ENCODE data around the gene HINT3. TPM values are rescaled to one million over a fixed set of nuclear protein-coding genes. Genes with fewer than 3 reads are reported as not detected.
A peak's percentile ranks its signal among the peaks of the same experiment; 100 is the strongest.

Gene HINT3
- total and polyA plus RNA-seq, 2 of the 13 experiments (the other 11 are each of a cell fraction or from before 2014, with no cell fraction given) = 3.1 to 22.8 TPM

GRCh38 chr6:125927761-125928160 lies 28.8 kb upstream of the HINT3 start (continued):
- TF ChIP-seq ZNF556 (CRISPR knock-in tag; IDR thresholded peaks at IDR 0.05; ENCODE audit: borderline replicate concordance) = no peak
- TF ChIP-seq, protein P1, sequence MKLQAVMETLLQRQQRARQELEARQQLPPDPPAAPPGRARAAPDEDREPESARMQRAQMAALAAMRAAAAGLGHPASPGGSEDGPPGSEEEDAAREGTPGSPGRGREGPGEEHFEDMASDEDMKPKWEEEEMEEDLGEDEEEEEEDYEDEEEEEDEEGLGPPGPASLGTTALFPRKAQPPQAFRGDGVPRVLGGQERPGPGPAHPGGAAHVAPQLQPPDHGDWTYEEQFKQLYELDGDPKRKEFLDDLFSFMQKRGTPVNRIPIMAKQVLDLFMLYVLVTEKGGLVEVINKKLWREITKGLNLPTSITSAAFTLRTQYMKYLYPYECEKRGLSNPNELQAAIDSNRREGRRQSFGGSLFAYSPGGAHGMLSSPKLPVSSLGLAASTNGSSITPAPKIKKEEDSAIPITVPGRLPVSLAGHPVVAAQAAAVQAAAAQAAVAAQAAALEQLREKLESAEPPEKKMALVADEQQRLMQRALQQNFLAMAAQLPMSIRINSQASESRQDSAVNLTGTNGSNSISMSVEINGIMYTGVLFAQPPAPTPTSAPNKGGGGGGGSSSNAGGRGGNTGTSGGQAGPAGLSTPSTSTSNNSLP (IDR thresholded peaks at IDR 0.05; ENCODE audit: low read depth, low read length) = no peak

DNA sequence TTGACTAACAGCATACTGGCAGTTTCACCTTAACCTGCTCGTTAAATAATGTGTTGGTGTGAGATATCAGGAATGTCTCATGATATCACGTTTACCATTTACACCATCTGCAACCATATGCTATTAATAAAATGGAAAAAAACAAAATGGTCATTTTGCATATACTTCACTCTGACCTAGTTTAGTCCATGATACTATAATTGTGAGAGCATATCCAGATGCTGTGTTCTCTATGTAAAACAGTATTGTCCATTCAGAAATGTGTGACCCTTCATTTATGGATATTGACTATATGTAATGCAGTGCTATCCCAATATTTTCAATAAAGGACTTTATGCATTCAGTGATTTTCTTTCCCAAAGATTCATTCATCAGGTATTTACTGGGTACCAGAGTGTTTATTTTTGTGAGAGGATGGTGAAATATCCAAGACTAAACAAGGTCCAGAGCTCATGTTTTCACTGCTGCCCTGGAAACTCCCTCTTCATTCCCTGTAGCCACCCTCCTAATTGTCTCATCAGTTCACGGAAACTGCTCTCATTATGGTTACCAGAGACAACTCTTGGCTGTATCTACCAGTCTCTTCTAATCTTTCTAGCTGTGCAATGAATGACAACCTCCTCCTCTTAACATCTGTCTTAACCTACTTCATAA lies 25.7 kb upstream of the HINT3 start:
- CTCF ChIA-PET (ENCODE audit: low intra/inter-chr PET ratio, low total read pairs) = no interaction called here
- DNase-seq (ENCODE audit: low spot score) (no peak), FAIRE-seq (no peak), ATAC-seq (peak; percentile 81)
- Histone ChIP-seq H3K79me2 (ENCODE audit: insufficient read depth, low read length) (no peaks in the 10 kb centered on the region), H3K4me3 (replicated peaks in 1 of 3; ENCODE audit: insufficient read depth in 1 of 3, low read depth in 2 of 3, low read length in 3 of 3) (no peak overlapping the region), H3K9ac (ENCODE audit: insufficient read depth, low read depth, low read length) (no peak overlapping the region), H3K27me3 (ENCODE audit: control insufficient read depth in 1 of 2, insufficient read depth in 2 of 2, low read length in 2 of 2) (no peaks in the 10 kb centered on the region), H3K9me3 (ENCODE audit: low read length) (no peaks in the 10 kb centered on the region), H4K20me1 (ENCODE audit: insufficient read depth, low read length) (no peaks in the 10 kb centered on the region), H3K4me2 (ENCODE audit: low read depth, low read length) (no peak overlapping the region), H3K27ac (ENCODE audit: extremely low read length, insufficient read depth, low read length) (no peak overlapping the region), H2AFZ (ENCODE audit: low read length) (no peak overlapping the region), H3K36me3 (replicated peaks in 1 of 2; ENCODE audit: control insufficient read depth in 1 of 2, insufficient read depth in 2 of 2, low read length in 2 of 2) (peaks cover 11 to 25% of the 10 kb centered on the region in 2 experiments), H3K4me1 (ENCODE audit: insufficient read depth, low read length) (peaks cover 14% of the 10 kb centered on the region)
- no TSS peak for BruUV-seq (replicated peaks)
- WGBS (ENCODE audit: low lambda C conversion rate) = 83% methylated on average over 3 of the region's 3 CpGs
- POLR2A ChIA-PET = interaction anchor here (0.6 to 1.0 kb wide), 2 partner anchors 11 to 12 kb away, joined by 3 read pairs; no protein-coding TSS in a partner anchor
- in situ Hi-C loops (cut with HindIII; ENCODE audit: extremely low pct_ligation_motif_present, low pct_unique_long_range_greater_than_20kb) (no loop called here), intact Hi-C loops (cut with micrococcal nuclease; ENCODE audit: unreplicated experiment) (no loop called here)
- TF ChIP-seq ZNF350 (CRISPR knock-in tag; IDR thresholded peaks at IDR 0.05; ENCODE audit: borderline replicate concordance, low read depth) = no peak
- peak; percentile 49 for TF ChIP-seq FOXJ3 (CRISPR knock-in tag; IDR thresholded peaks at IDR 0.05; ENCODE audit: borderline replicate concordance)
- TF ChIP-seq ZNF34 (CRISPR knock-in tag; IDR thresholded peaks at IDR 0.05; ENCODE audit: borderline replicate concordance) = no peak
- TF ChIP-seq MAFF (IDR thresholded peaks at IDR 0.05; ENCODE audit: low read depth, low read length) = no peak
- TF ChIP-seq ZNF253 (CRISPR knock-in tag; IDR thresholded peaks at IDR 0.05; ENCODE audit: borderline replicate concordance) = no peak
- no peak for TF ChIP-seq RFXANK (CRISPR knock-in tag; IDR thresholded peaks at IDR 0.05)
- no peak for TF ChIP-seq ZNF143 (CRISPR knock-in tag; IDR thresholded peaks at IDR 0.05)
- TF ChIP-seq ZBTB40 (IDR thresholded peaks at IDR 0.05) = no peak
- TF ChIP-seq ZBTB40 (CRISPR knock-in tag; IDR thresholded peaks at IDR 0.05) = no peak
